ENCODE data around the gene JAK2.

DNA sequence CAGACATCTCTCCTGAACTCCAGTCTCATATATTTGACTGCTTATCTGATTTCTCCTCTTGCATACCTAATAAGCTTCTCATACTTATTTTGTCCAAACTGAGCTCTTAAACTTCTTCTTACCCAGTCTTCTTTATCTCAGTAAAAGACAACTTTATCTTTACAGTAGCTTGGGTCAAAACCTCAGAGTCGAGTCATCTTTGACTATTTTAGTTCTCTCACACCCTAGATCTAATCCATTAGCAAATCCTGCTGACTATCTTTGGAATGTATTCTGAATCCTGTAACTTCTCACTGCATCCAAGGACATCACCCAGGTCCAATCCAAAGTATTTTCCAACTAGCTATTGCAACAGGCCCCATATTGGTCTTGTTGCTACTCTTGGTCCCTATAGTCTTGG, 11.8 kb upstream of the JAK2 start:
- TF ChIP-seq, protein P1, sequence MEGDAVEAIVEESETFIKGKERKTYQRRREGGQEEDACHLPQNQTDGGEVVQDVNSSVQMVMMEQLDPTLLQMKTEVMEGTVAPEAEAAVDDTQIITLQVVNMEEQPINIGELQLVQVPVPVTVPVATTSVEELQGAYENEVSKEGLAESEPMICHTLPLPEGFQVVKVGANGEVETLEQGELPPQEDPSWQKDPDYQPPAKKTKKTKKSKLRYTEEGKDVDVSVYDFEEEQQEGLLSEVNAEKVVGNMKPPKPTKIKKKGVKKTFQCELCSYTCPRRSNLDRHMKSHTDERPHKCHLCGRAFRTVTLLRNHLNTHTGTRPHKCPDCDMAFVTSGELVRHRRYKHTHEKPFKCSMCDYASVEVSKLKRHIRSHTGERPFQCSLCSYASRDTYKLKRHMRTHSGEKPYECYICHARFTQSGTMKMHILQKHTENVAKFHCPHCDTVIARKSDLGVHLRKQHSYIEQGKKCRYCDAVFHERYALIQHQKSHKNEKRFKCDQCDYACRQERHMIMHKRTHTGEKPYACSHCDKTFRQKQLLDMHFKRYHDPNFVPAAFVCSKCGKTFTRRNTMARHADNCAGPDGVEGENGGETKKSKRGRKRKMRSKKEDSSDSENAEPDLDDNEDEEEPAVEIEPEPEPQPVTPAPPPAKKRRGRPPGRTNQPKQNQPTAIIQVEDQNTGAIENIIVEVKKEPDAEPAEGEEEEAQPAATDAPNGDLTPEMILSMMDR (optimal IDR thresholded peaks at IDR 0.05 in 1 of 3, IDR thresholded peaks at IDR 0.05 in 1 of 3, conservative IDR thresholded peaks at IDR 0.05 in 1 of 3; ENCODE audit: extremely low read depth in 1 of 3, insufficient read depth in 2 of 3, low read length in 3 of 3), result no peak
- no peak for TF ChIP-seq EZH2 (IDR thresholded peaks at IDR 0.05; ENCODE audit: low read length)

All from keratinocyte (primary cell).